ENCODE measurements around the gene ECSCR. TPM values are rescaled to one million over a fixed set of nuclear protein-coding genes. Genes with fewer than 3 reads are reported as not detected.

The ECSCR gene
- total RNA-seq, 1 experiment from 2014 or later: not detected

DNA sequence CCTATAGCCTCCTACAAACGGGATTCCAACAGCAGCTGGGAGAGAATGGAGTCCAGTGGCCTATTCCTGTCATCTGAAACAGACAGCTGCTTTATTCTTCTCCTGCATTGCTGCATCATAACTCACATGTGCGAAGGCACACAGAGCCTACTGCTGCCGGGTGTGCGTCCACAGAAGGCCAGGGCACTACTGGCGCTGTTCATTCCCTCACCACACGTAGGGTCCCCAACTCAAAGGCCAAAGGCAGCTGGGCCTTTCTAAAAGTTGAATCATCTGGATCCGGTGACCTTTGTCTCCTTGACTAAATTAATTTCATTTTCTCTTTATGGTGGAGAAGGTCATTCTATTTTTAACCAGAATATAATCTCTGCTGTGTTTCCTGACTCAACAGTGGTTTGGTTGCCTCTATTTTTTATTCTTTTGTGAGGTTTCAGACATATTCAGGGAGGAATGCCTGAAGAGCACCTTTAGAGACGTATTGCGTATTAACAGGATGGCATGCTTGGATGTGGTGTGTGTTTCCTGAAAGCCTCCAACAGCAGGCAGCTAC lies 47.9 kb downstream of the ECSCR start (continued):
- TF ChIP-seq SIN3A (IDR thresholded peaks at IDR 0.05; ENCODE audit: borderline replicate concordance, insufficient read depth, low read depth, low read length): no peak

DNA sequence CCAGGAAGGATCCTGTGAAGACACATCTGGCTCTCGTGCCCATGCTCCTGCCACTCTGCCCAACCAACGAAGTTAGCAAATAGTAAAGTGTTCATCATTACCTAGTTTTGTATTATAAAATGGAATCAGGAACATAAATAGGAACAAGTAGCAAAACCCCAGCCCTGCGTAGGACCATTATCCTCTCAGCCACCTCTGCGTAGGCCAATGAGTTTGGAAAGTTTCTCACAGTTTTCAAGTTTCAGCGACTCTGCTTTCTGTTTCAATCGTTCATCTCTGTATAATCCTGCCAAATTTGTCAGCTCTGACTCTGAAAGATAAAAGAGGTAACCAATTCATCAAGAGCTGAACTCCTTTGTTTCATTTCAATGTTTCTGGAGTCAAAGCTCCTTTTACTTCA lies 48.6 kb downstream of the ECSCR start:
- TF ChIP-seq, protein P1, sequence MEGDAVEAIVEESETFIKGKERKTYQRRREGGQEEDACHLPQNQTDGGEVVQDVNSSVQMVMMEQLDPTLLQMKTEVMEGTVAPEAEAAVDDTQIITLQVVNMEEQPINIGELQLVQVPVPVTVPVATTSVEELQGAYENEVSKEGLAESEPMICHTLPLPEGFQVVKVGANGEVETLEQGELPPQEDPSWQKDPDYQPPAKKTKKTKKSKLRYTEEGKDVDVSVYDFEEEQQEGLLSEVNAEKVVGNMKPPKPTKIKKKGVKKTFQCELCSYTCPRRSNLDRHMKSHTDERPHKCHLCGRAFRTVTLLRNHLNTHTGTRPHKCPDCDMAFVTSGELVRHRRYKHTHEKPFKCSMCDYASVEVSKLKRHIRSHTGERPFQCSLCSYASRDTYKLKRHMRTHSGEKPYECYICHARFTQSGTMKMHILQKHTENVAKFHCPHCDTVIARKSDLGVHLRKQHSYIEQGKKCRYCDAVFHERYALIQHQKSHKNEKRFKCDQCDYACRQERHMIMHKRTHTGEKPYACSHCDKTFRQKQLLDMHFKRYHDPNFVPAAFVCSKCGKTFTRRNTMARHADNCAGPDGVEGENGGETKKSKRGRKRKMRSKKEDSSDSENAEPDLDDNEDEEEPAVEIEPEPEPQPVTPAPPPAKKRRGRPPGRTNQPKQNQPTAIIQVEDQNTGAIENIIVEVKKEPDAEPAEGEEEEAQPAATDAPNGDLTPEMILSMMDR (IDR thresholded peaks at IDR 0.05): no peak
- Histone ChIP-seq H3K4me1 (ENCODE audit: control insufficient read depth, insufficient read depth, low read length) (no peaks in the 10 kb centered on the region), H3K36me3 (ENCODE audit: control insufficient read depth, insufficient read depth, low read length) (no peaks in the 10 kb centered on the region), H3K9me3 (ENCODE audit: control insufficient read depth, insufficient read depth, low read depth, low read length) (no peaks in the 10 kb centered on the region), H3K27me3 (ENCODE audit: control insufficient read depth, insufficient read depth, low read length) (no peaks in the 10 kb centered on the region), H3K27ac (ENCODE audit: low read length) (no peak overlapping the region), H3K4me3 (ENCODE audit: low read depth in 2 of 2, low read length in 2 of 2) (no peak overlapping the region)
- intact Hi-C loops (cut with micrococcal nuclease; ENCODE audit: unreplicated experiment) (no loop called here), in situ Hi-C loops (cut with HindIII; ENCODE audit: low pct_unique_long_range_greater_than_20kb, low sequenced_read_pairs) (loop anchor here (25.0 kb wide), 1 partner anchor 98 kb away; no protein-coding TSS in a partner anchor)
- CTCF ChIA-PET: no interaction called here
- no TSS peak for BruUV-seq (replicated peaks)
- no peak for DNase-seq (ENCODE audit: low read depth, low spot score)
- POLR2A ChIA-PET: no interaction called here
- ATAC-seq: no peak

DNA sequence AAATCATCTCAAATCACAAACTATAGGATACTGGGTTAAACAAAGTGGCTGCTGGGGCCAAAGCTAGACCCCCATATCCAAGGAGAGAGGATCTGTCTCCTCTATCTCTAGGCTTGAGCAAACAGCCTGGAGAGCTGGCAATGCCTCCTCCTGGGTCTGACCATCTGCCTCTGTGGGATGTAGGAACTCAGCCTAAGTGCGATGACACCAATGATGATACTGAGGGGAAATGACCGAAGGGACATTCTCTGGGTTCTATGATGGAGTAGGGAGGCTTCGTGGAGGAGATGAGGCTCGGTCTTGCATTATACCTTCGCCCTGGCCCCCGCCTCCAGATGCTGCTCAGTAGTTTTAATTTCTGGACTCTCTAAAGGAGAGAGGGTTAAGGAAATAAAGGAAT lies 49.4 kb downstream of the ECSCR start:
- in situ Hi-C loops (cut with HindIII; ENCODE audit: low pct_unique_long_range_greater_than_20kb, low sequenced_read_pairs) (loop anchor here (25.0 kb wide), 1 partner anchor 99 kb away; no protein-coding TSS in a partner anchor), intact Hi-C loops (cut with micrococcal nuclease; ENCODE audit: unreplicated experiment) (no loop called here)
- DNase-seq (ENCODE audit: low read depth, low spot score) (no peak), ATAC-seq (no peak)
- Histone ChIP-seq H3K4me1 (ENCODE audit: control insufficient read depth, insufficient read depth, low read length) (no peaks in the 10 kb centered on the region), H3K9me3 (ENCODE audit: control insufficient read depth, insufficient read depth, low read depth, low read length) (no peaks in the 10 kb centered on the region), H3K27me3 (ENCODE audit: control insufficient read depth, insufficient read depth, low read length) (no peaks in the 10 kb centered on the region), H3K27ac (ENCODE audit: low read length) (no peak overlapping the region), H3K4me3 (ENCODE audit: low read depth in 2 of 2, low read length in 2 of 2) (no peak overlapping the region), H3K36me3 (ENCODE audit: control insufficient read depth, insufficient read depth, low read length) (no peaks in the 10 kb centered on the region)
- TF ChIP-seq POLR2AphosphoS5 (IDR thresholded peaks at IDR 0.05; ENCODE audit: low read depth, low read length) (no peak), SIN3A (IDR thresholded peaks at IDR 0.05; ENCODE audit: borderline replicate concordance, insufficient read depth, low read depth, low read length) (no peak), TCF7L2 (IDR thresholded peaks at IDR 0.05; ENCODE audit: low read depth, low read length) (no peak)
- TF ChIP-seq, protein P1 (IDR thresholded peaks at IDR 0.05): no peak
- TF ChIP-seq, protein P2, sequence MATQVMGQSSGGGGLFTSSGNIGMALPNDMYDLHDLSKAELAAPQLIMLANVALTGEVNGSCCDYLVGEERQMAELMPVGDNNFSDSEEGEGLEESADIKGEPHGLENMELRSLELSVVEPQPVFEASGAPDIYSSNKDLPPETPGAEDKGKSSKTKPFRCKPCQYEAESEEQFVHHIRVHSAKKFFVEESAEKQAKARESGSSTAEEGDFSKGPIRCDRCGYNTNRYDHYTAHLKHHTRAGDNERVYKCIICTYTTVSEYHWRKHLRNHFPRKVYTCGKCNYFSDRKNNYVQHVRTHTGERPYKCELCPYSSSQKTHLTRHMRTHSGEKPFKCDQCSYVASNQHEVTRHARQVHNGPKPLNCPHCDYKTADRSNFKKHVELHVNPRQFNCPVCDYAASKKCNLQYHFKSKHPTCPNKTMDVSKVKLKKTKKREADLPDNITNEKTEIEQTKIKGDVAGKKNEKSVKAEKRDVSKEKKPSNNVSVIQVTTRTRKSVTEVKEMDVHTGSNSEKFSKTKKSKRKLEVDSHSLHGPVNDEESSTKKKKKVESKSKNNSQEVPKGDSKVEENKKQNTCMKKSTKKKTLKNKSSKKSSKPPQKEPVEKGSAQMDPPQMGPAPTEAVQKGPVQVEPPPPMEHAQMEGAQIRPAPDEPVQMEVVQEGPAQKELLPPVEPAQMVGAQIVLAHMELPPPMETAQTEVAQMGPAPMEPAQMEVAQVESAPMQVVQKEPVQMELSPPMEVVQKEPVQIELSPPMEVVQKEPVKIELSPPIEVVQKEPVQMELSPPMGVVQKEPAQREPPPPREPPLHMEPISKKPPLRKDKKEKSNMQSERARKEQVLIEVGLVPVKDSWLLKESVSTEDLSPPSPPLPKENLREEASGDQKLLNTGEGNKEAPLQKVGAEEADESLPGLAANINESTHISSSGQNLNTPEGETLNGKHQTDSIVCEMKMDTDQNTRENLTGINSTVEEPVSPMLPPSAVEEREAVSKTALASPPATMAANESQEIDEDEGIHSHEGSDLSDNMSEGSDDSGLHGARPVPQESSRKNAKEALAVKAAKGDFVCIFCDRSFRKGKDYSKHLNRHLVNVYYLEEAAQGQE (IDR thresholded peaks at IDR 0.05; ENCODE audit: insufficient read depth in 1 of 2, low read depth in 2 of 2, low read length in 1 of 2): no peak
- CTCF ChIA-PET: no interaction called here
- BruUV-seq (replicated peaks): no TSS peak
- POLR2A ChIA-PET: no interaction called here
